Activated naive CD8-positive, alpha-beta T cell treated with anti-CD3 and anti-CD28 coated beads, Interleukin-2, amount 10 ng/mL, durations not matched to agents 7 days and 5 days (primary cell): ENCODE measurements around the gene RNF6. TPM values are rescaled to one million over a fixed set of nuclear protein-coding genes. Genes with fewer than 3 reads are reported as not detected.

Experiments used
- ATAC-seq: fragments of 150-1000 bp; cut with Tn5 transposase; one replicate; pipeline ENCODE4 v1.10.0; 2021; ENCODE audit warnings: low read depth, moderate library complexity
- POLR2A ChIA-PET: fragments of 350-600 bp; sonication (Branson Sonifier 250); formaldehyde crosslinking; loops from one replicate; lab custom pipeline; 2021; ENCODE audit warnings: antibody characterized with exemption; lab: Charles Lee
- DNase-seq: peaks from one replicate; pipeline ENCODE4 v3.0.0; 2021
- H3K27ac Mint-ChIP-seq: one replicate; pipeline ENCODE4 v1.8.0; 2022; ENCODE audit warnings: mild to moderate bottlenecking, mixed read lengths
- H3K27me3 Mint-ChIP-seq: one replicate; pipeline ENCODE4 v1.8.0; 2022; ENCODE audit warnings: mild to moderate bottlenecking, moderate library complexity, mixed read lengths
- H3K36me3 Mint-ChIP-seq: one replicate; pipeline ENCODE4 v1.8.0; 2021; ENCODE audit warnings: mild to moderate bottlenecking, mixed read lengths
- H3K4me1 Mint-ChIP-seq: one replicate; pipeline ENCODE4 v1.8.0; 2021; ENCODE audit warnings: mixed read lengths
- H3K4me3 Mint-ChIP-seq: one replicate; pipeline ENCODE4 v1.8.0; 2022; ENCODE audit warnings: mild to moderate bottlenecking, moderate library complexity, mixed read lengths
- H3K9me3 Mint-ChIP-seq: one replicate; pipeline ENCODE4 v1.8.0; 2021; ENCODE audit warnings: mixed read lengths
- total RNA-seq, 2 experiments: library from RNA; stranded (reverse); gene quantifications; one replicate each; pipeline ENCODE4 v1.2.3, GENCODE V29; 2021

RNF6 gene
- total RNA-seq, 2 experiments from 2014 or later: 40.4 to 43.3 TPM

- Mint-ChIP-seq H3K36me3 (peaks cover 22% of the 10 kb centered on the region), H3K4me3 (no peak overlapping the region), H3K27me3 (no peaks in the 10 kb centered on the region), H3K27ac (no peak overlapping the region), H3K9me3 (no peaks in the 10 kb centered on the region), H3K4me1 (peaks cover 16% of the 10 kb centered on the region)
- no peak for DNase-seq
- POLR2A ChIA-PET: interaction anchor here (0.6 to 4.1 kb wide), 2 partner anchors 34 to 52 kb away, joined by 3 to 33 read pairs; no protein-coding TSS in a partner anchor
- ATAC-seq: no peak
These were observed 2.4 kb downstream of the RNF6 start for GRCh38 chr13:26219726-26220125.

DNA sequence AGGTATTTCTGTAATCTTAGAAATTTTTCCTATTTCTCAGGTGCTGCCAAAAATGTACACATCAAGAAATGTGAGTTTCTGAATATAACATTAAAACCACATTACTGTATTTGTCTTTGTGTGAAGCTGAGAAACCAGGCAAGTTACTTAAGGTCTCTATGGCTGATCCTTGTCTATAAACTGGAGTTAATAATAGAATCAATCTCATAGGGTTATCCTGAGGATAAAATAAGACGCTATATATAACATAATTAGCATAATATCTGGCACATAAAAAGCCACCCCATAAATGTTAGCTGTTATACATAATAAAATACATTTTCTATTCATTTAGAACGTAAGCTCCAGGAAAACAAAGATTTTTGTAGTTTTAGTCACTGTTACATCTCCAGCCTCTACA is 6.1 kb downstream of the RNF6 start:
- H3K9me3 Mint-ChIP-seq: no peaks in the 10 kb centered on the region
- peaks cover 40% of the 10 kb centered on the region for H3K36me3 Mint-ChIP-seq
- no peak for ATAC-seq
- no peak for DNase-seq
- POLR2A ChIA-PET: no interaction called here
- H3K4me3 Mint-ChIP-seq: no peak overlapping the region
- H3K27me3 Mint-ChIP-seq: no peaks in the 10 kb centered on the region
- H3K27ac Mint-ChIP-seq: no peak overlapping the region
- H3K4me1 Mint-ChIP-seq: peaks cover 18% of the 10 kb centered on the region

DNA sequence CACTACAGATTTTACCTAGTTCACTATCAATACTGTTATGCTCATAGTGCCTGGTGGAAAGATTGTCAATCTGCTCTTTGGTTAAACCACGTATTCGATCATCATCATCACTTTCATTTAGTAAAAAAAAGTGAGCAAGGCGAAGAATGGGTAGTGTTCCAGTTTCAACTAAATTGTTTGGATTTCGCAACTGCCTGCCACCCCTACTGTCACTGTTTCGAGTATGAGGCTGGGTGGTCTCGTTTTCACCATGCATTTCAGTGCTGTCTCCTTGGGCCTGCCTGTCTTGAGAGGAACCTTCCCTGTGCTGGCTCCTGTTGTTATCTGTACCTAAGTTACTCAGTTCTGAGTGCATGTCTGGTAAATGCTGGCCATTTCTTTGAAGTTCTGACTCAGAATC is 8.1 kb downstream of the RNF6 start:
- Mint-ChIP-seq H3K36me3 (peaks cover 43% of the 10 kb centered on the region), H3K4me3 (no peak overlapping the region), H3K4me1 (peaks cover 11% of the 10 kb centered on the region), H3K27me3 (no peaks in the 10 kb centered on the region), H3K27ac (no peak overlapping the region), H3K9me3 (no peaks in the 10 kb centered on the region)
- DNase-seq (no peak), ATAC-seq (no peak)
- POLR2A ChIA-PET: no interaction called here

GRCh38 chr13:26213345-26213744 is 8.8 kb downstream of the RNF6 start:
- H3K27me3 Mint-ChIP-seq: no peaks in the 10 kb centered on the region
- DNase-seq: no peak
- H3K27ac Mint-ChIP-seq: no peak overlapping the region
- H3K4me1 Mint-ChIP-seq: peaks cover 10% of the 10 kb centered on the region
- POLR2A ChIA-PET: no interaction called here
- peaks cover 45% of the 10 kb centered on the region for H3K36me3 Mint-ChIP-seq
- no peak overlapping the region for H3K4me3 Mint-ChIP-seq
- no peak for ATAC-seq
- no peaks in the 10 kb centered on the region for H3K9me3 Mint-ChIP-seq

DNA sequence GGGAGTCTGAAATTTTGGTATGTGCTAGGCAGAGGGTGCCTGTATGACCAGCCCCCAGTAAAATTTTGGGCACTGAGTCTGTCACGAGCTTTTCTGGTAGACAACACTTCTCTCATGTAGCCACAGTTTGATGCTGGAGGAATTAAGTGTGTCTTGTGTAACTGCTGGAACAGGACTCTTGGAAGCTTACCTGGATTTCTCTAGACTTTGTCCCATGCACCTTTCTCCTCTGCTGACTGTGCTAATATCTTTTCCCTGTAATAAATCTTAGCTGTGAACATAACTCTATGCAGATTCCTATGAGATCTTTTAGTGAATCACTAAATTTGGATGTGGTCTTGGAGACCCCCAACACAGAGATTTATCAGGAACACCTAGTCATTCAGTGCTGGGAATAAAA is 13.8 kb downstream of the RNF6 start:
- Mint-ChIP-seq H3K27ac (no peak overlapping the region), H3K4me1 (peaks cover 3% of the 10 kb centered on the region), H3K9me3 (no peaks in the 10 kb centered on the region), H3K4me3 (no peak overlapping the region), H3K27me3 (no peaks in the 10 kb centered on the region), H3K36me3 (peaks cover 22% of the 10 kb centered on the region)
- POLR2A ChIA-PET: no interaction called here
- ATAC-seq (no peak), DNase-seq (no peak)

- ATAC-seq (no peak), DNase-seq (no peak)
- no peaks in the 10 kb centered on the region for H3K27me3 Mint-ChIP-seq
- POLR2A ChIA-PET: interaction anchor here (0.6 kb wide), 1 partner anchor 305 kb away, joined by 3 read pairs; no protein-coding TSS in a partner anchor
- H3K4me3 Mint-ChIP-seq: no peak overlapping the region
- no peak overlapping the region for H3K27ac Mint-ChIP-seq
- H3K4me1 Mint-ChIP-seq: no peaks in the 10 kb centered on the region
- H3K36me3 Mint-ChIP-seq: peaks cover 10% of the 10 kb centered on the region
- peaks cover 1% of the 10 kb centered on the region for H3K9me3 Mint-ChIP-seq
These were observed 19.6 kb downstream of the RNF6 start for GRCh38 chr13:26202365-26202972.

- H3K27ac Mint-ChIP-seq: no peak overlapping the region
- POLR2A ChIA-PET: no interaction called here
- peaks cover 5% of the 10 kb centered on the region for H3K9me3 Mint-ChIP-seq
- H3K27me3 Mint-ChIP-seq: no peaks in the 10 kb centered on the region
- no peak for DNase-seq
- H3K4me3 Mint-ChIP-seq: no peak overlapping the region
- ATAC-seq: no peak
- no peaks in the 10 kb centered on the region for H3K4me1 Mint-ChIP-seq
- H3K36me3 Mint-ChIP-seq: peaks cover 9% of the 10 kb centered on the region
These were observed 21.3 kb downstream of the RNF6 start for GRCh38 chr13:26200811-26201210.

GRCh38 chr13:26198116-26198515 is 24.0 kb downstream of the RNF6 start:
- peaks cover 21% of the 10 kb centered on the region for H3K36me3 Mint-ChIP-seq

GRCh38 chr13:26197298-26197697 is 24.8 kb downstream of the RNF6 start:
- Mint-ChIP-seq H3K27ac (no peak overlapping the region), H3K4me1 (no peaks in the 10 kb centered on the region), H3K36me3 (peaks cover 20% of the 10 kb centered on the region), H3K9me3 (peaks cover 7% of the 10 kb centered on the region), H3K4me3 (no peak overlapping the region), H3K27me3 (no peaks in the 10 kb centered on the region)
- POLR2A ChIA-PET: no interaction called here
- ATAC-seq (no peak), DNase-seq (no peak)

More at GRCh38 chr13:26198116-26198515, 24.0 kb downstream of the RNF6 start:
- Mint-ChIP-seq H3K4me1 (no peaks in the 10 kb centered on the region), H3K9me3 (peaks cover 7% of the 10 kb centered on the region), H3K27me3 (no peaks in the 10 kb centered on the region), H3K27ac (no peak overlapping the region), H3K4me3 (no peak overlapping the region)
- POLR2A ChIA-PET: no interaction called here
- DNase-seq (no peak), ATAC-seq (no peak)

DNA sequence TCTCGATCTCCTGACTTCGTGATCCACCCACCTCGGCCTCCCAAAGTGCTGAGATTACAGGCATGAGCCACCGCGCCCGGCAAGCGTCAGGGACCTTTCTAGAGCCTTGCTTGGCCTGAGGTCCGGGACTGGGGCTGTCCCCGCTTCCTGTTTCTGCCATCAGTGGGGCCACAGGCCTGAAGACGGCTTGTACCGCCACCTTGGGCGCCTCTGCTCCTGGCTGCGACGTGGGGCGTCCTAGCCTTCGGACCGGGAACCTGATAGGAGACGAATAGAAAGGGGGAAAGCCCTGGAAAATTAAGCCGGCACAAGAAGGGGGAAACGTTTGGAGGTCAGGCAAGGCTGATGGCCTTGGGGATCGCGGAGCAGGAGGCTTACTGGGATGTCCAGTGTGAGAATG is 35.1 kb downstream of the RNF6 start:
- POLR2A ChIA-PET: interaction anchor here (1.5 to 3.5 kb wide), 2 partner anchors 34 to 309 kb away, joined by 6 to 33 read pairs; partner anchors contain the start of gene RNF6
- ATAC-seq: no peak
- Mint-ChIP-seq H3K27ac (peak overlapping the region; percentile 93), H3K27me3 (no peaks in the 10 kb centered on the region), H3K36me3 (peaks cover 2% of the 10 kb centered on the region), H3K9me3 (no peaks in the 10 kb centered on the region), H3K4me1 (peaks cover 11% of the 10 kb centered on the region), H3K4me3 (peak overlapping the region; percentile 90)
- no peak for DNase-seq

DNA sequence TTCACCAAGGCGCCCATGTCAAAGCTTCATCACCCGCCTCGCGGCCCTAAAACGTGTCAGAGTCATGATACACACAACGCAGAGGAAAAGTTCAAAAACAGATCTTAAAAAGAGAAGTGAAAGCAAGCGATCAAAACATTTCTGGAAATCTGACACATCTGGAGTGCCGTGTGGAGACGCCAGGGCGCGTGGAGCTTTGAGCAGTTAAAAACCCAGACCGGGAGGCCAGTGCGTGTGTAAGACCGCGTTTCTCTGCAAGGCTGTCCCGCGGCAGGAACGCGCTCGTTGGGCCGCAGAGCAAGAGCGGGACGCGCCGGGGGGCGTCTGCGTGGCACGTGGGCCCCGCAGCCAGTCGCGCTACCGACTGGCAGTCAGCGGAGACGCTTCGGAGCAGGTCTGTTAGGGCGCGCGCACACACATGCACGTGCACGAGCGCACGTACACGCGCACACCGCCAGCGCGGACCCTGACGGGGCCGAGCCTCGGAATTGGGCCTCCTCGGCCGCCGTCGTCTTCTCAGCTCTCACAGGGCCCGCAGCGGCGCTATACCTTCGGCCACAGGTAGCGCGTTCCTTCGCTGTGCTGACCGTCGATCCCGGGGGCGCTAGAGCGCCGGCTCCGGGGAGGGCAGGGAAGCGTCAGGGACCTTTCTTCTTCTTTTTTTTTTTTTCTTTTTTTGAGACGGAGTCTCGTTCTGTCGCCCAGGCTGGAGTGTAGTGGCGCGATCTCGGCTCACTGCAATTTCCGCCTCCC is 35.8 kb downstream of the RNF6 start:
- Mint-ChIP-seq H3K9me3 (no peaks in the 10 kb centered on the region), H3K4me1 (peaks cover 11% of the 10 kb centered on the region), H3K27me3 (no peaks in the 10 kb centered on the region), H3K36me3 (peaks cover 2% of the 10 kb centered on the region), H3K27ac (peak overlapping the region; percentile 93), H3K4me3 (peak overlapping the region; percentile 90)
- DNase-seq (peak; percentile 94), ATAC-seq (peak; percentile 95)
- POLR2A ChIA-PET: interaction anchor here (0.7 to 3.5 kb wide), 9 partner anchors 20 to 512 kb away, joined by 3 to 33 read pairs (median 4); partner anchors contain the start of gene RNF6

DNA sequence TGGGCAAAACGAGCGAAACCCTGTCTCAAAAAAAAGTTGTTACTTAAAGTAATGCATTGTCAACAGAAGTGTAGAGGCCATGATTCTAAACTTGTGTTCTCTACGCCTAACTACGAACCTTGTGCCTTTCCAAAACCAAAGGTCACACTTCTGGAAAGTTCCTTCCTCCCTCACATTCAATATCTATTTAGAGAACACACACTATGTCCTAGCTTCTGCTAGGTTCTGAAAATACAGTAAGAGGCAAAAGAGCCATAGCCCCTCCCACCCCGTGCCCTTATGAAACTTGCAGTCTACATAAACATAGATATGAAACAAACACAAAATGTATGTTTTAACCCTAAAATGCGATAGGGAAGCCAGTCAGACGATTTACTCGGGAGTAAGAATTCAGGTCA is 36.4 kb downstream of the RNF6 start:
- Mint-ChIP-seq H3K36me3 (peaks cover under 1% of the 10 kb centered on the region), H3K27me3 (no peaks in the 10 kb centered on the region), H3K4me3 (peak overlapping the region; percentile 90), H3K4me1 (peaks cover 11% of the 10 kb centered on the region), H3K27ac (peak overlapping the region; percentile 93), H3K9me3 (no peaks in the 10 kb centered on the region)
- no peak for DNase-seq
- ATAC-seq: no peak
- POLR2A ChIA-PET: interaction anchor here (0.9 to 3.5 kb wide), 7 partner anchors 20 to 513 kb away, joined by 3 to 33 read pairs (median 5); partner anchors contain the start of gene RNF6

- DNase-seq: peak; percentile 61
These were observed 37.3 kb downstream of the RNF6 start for GRCh38 chr13:26184791-26185250.

More at GRCh38 chr13:26184791-26185250, 37.3 kb downstream of the RNF6 start:
- Mint-ChIP-seq H3K36me3 (no peaks in the 10 kb centered on the region), H3K4me1 (peaks cover 11% of the 10 kb centered on the region), H3K27ac (peak overlapping the region; percentile 54), H3K4me3 (peak overlapping the region; percentile 22), H3K9me3 (no peaks in the 10 kb centered on the region), H3K27me3 (no peaks in the 10 kb centered on the region)
- peak; percentile 21 for ATAC-seq
- POLR2A ChIA-PET: interaction anchor here (1.1 to 3.5 kb wide), 3 partner anchors 37 to 514 kb away, joined by 6 to 33 read pairs (median 16); partner anchors contain the start of gene RNF6
